Psoas muscle (tissue), 8 donors: ENCODE results near the gene ADA. TPM values are rescaled to one million over a fixed set of nuclear protein-coding genes. Genes with fewer than 3 reads are reported as not detected.

Experiments used
- ATAC-seq, 4 donors: fragments of 200-7000 bp; cut with Tn5 transposase; one replicate each; pipeline ENCODE4 v1.9.1; 2020; ENCODE audit warnings: moderate library complexity in 3 of 4, mild to moderate bottlenecking in 2 of 4
- DNase-seq, 2 donors: peaks; one replicate each; pipeline ENCODE4 v3.0.0-alpha.2; 2020
- H3K27ac ChIP-seq: fragments of 200-600 bp; one replicate; pipeline ENCODE4 v1.8.0; 2022
- H3K27me3 ChIP-seq, 3 donors: fragments of 200-600 bp in 1 of 3; one replicate each; pipeline versions ENCODE4 v1.6.1 to v1.8.0; 2013 to 2022; ENCODE audit warnings: low read length in 2 of 3, mild to moderate bottlenecking in 2 of 3, moderate library complexity in 1 of 3; ENCODE audit not compliant: insufficient read depth in 3 of 3
- H3K36me3 ChIP-seq, 2 donors: fragments of 200-600 bp in 1 of 2; one replicate each; pipeline versions ENCODE4 v1.6.1 to v1.8.0; 2013 to 2022; ENCODE audit warnings: low read depth in 1 of 2, mild to moderate bottlenecking in 1 of 2, moderate library complexity in 1 of 2; ENCODE audit not compliant: insufficient read depth in 1 of 2
- H3K4me1 ChIP-seq: fragments of 200-600 bp; one replicate; pipeline ENCODE4 v1.8.0; 2022
- H3K4me3 ChIP-seq: fragments of 200-600 bp; one replicate; pipeline ENCODE4 v1.8.0; 2022; ENCODE audit warnings: mild to moderate bottlenecking
- H3K9me3 ChIP-seq: fragments of 200-600 bp; one replicate; pipeline ENCODE4 v1.8.0; 2022
- WGBS, 3 donors: extraction: QIAGEN DNeasy Blood & Tissue Kit; methylation state at CpG; one replicate each; pipeline versions ENCODE4 v1.1.6 to v1.1.7; 2013; 5-methylcytosine and 5-hydroxymethylcytosine counted together
- intact Hi-C, 2 donors: fragments of 100-400 bp; cut with DNase I; formaldehyde crosslinking; loops; one replicate each; pipeline versions ENCODE4 v1.11.0 to v1.14.2; 2022
- polyA plus RNA-seq, 3 donors: library from polyadenylated mRNA; stranded (reverse); fragments of 200-250 nt; gene quantifications; one replicate each; pipeline ENCODE4 v1.2.3, GENCODE V29; 2013
- total RNA-seq, 4 donors: library from RNA; stranded (reverse); fragmentation: NEBNext Ultra II Directional in 2 of 4; extraction: Animal tissue kit (Norgen Biotek cat#: 25700) in 2 of 4; gene quantifications; one replicate each; pipeline versions ENCODE4 v1.2.1 to v1.2.4, GENCODE V29; 2021 to 2023
- TF ChIP-seq, protein P1 (sequence below): fragments of 200-600 bp; IDR thresholded peaks from one replicate; pipeline ENCODE4 v1.8.0; 2022; ENCODE audit warnings: antibody characterized with exemption
- donor health status: healthy with polysubstance abuse.
- donor health status: DM: no; HTN: no; CAD: no; lungs with moderate emphysema.
- donor health status: Bipolar disorder and iron deficiency.
- donor health status: healthy.
- donor health status: DM: yes; HTN: yes; CAD: no.
- donor health status: DM: no; HTN: no; CAD: no.
- donor health status: DM: no; HTN: no; CAD: no.
- donor health status: DM: yes; HTN: yes; CAD: no.

ADA gene
- total and polyA plus RNA-seq, 7 donors: 3.3 to 5.8 (median 4.2) TPM

DNA sequence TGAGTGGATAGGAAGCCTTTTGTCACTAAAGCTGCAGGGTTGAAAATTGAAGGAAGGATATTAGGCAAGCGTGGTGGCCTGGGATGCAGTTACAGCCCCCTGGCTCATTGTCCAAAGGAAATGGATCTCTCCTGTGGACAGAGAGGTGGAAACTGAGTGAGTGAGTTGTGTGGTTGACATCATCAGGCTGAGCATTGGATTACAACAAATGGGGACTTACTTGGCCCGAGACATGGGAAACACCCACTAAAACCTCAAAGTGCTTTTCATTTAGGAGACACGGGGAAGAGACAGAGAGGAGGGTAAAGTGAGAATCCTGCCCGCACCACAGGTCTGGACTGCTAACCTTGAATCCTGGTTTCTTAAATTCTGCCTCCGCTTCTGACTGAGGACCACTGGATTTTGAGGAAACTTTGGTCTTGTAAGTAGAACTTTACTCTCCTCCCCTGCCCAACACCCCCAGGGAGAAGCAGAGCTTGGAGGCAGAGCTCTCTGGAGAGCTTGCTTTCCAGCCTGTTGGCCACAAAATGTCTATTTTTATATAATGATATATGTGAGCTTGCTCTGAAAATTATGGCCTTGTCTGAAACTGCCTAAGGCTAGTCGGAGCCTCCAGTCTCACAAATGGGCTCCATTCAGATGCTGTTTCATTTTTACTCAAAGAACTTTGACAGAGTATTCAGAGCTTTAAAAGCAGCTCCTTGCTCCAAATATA lies 69.0 kb downstream of the ADA start, which contains the start of gene PKIG:
TSS of gene PKIG (plus strand) at position 269 of the 715 bp plus-strand sequence. CDS start 31,978 bp downstream, outside the sequence.
- peaks cover 62% of the 10 kb centered on the region for H3K4me1 ChIP-seq
- TF ChIP-seq, protein P1, sequence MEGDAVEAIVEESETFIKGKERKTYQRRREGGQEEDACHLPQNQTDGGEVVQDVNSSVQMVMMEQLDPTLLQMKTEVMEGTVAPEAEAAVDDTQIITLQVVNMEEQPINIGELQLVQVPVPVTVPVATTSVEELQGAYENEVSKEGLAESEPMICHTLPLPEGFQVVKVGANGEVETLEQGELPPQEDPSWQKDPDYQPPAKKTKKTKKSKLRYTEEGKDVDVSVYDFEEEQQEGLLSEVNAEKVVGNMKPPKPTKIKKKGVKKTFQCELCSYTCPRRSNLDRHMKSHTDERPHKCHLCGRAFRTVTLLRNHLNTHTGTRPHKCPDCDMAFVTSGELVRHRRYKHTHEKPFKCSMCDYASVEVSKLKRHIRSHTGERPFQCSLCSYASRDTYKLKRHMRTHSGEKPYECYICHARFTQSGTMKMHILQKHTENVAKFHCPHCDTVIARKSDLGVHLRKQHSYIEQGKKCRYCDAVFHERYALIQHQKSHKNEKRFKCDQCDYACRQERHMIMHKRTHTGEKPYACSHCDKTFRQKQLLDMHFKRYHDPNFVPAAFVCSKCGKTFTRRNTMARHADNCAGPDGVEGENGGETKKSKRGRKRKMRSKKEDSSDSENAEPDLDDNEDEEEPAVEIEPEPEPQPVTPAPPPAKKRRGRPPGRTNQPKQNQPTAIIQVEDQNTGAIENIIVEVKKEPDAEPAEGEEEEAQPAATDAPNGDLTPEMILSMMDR: no peak
- peak; percentile 65 to 78 for DNase-seq
- peak within 1 kb of the TSS; percentile 96 for H3K27ac ChIP-seq
- intact Hi-C loops: loop anchor here in 1 of 2 donors (5.0 kb wide), 1 partner anchor 60 kb away; the partner anchor contains the start of gene SERINC3
- peaks cover 0 to 14% of the 10 kb centered on the region in 2 donors for H3K36me3 ChIP-seq
- WGBS, 3 donors: 4 to 11% (median 9%) methylated on average over 6 of the region's 6 CpGs
- peak; percentile 86 to 90 (median 88) for ATAC-seq
- H3K9me3 ChIP-seq: no peaks in the 10 kb centered on the region
- peak within 1 kb of the TSS; percentile 88 for H3K4me3 ChIP-seq
- H3K27me3 ChIP-seq: no peaks in the 10 kb centered on the region

DNA sequence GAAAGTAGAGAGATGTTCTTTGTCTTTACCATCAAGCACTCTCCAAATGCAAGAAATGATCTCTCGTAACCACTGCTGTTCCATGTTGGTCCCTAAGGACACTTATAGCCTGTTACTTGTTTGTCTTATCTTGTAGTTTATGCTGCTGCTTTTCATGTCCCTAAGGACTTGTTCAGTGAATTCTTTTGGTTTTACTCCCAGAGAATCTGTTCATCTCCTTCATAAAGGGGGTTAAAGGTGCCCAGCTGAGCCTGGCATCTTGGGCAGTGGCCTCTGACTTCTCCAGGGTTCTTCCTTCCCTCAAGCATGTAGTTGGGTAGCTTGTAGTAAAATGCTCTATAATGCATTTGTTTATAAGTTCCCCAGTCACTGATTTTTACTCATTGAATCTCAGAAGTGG lies 70.0 kb downstream of the ADA start:
- Histone ChIP-seq H3K36me3 (peaks cover 0 to 5% of the 10 kb centered on the region in 2 donors), H3K4me3 (peak overlapping the region; percentile 88), H3K4me1 (peaks cover 62% of the 10 kb centered on the region), H3K9me3 (no peaks in the 10 kb centered on the region), H3K27ac (peak overlapping the region; percentile 96), H3K27me3 (no peaks in the 10 kb centered on the region)
- intact Hi-C loops: loop anchor here in 1 of 2 donors (5.0 kb wide), 1 partner anchor 59 kb away; the partner anchor contains the start of gene SERINC3
- TF ChIP-seq, protein P1: no peak
- WGBS, 3 donors: 65 to 71% (median 69%) methylated on average over 1 of the region's 1 CpG
- DNase-seq (no peak), ATAC-seq (no peak)

DNA sequence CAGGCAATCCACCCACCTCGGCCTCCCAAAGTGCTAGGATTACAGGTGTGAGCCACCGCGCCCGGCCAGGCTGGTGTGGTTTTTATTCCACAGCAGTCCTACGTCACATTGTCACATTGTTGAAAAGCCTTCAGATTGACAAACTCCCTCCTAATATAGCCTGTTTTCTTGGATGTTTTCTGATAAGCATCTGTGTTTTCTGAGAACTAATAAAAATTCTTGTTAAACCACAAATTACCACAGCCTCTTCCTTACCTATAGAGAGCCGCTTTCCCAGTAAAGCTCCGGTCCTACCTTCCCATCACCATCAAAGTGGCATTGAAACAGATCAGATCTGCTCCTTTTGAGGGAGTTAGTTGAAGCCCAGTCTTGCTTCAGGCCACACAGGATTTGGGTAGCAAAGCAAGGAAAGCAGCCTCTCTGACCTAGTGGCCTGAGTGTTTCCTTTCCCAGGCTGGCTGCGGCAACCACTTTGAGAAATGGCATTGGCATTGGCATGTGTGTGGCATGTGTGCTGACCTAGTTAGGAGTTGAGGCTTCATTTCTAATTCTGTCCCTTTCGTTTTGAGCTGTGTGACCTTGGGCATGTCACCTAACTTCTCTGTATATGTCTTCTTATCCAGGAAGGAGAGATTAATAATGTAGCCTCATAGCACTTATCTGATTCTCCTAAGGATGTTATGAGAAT lies 70.8 kb downstream of the ADA start:
- Histone ChIP-seq H3K4me3 (no peak overlapping the region), H3K36me3 (no peaks in the 10 kb centered on the region), H3K4me1 (peaks cover 59% of the 10 kb centered on the region), H3K9me3 (no peaks in the 10 kb centered on the region), H3K27me3 (no peaks in the 10 kb centered on the region), H3K27ac (peak overlapping the region; percentile 96)
- 61 to 74% (median 67%) methylated on average over 9 of the region's 9 CpGs for WGBS, 3 donors
- DNase-seq (peak; percentile 36 to 63), ATAC-seq (peak; percentile 57 to 71 (median 65))
- TF ChIP-seq, protein P1: no peak
- intact Hi-C loops: loop anchor here in 1 of 2 donors (5.0 kb wide), 1 partner anchor 58 kb away; the partner anchor contains the start of gene SERINC3

DNA sequence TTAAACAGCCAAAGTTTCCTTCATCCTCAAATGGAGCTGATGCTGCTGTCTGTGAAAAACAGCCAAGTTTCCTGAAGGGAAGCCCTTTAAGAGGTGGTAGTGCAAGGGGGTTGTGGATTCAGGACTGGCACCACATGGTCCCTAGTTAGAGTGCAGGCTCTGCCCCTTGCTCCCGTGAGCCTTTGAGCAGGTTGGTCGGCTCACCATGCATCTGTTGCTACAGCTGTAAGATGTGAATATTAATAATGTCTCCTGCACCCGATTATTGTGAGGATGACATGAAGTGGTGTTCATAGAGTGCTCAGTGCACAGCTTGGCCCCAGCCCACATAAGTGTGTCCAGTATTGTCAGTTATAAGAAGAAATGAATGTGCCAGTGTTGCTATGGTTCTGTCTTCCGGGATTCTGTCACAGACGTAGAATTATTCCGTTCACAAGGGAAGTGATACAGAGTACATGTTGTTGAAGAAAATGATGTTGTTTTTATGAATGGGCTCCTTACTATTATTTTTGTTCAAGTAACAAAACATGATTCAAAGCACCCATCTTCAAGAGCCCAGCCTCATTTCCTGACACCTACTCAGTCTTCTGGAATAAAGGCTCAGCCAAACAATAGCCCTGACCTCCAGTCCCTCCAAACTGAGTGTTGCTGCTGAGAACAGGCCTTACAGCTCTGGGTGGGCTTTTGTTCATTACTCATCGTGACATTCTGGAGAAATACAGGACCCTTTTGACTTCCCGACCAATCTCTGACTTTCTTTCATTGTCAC lies 72.0 kb downstream of the ADA start:
- intact Hi-C loops: loop anchor here (5.0 kb wide), 2 partner anchors 33 to 57 kb away; partner anchors contain the start of gene SERINC3 (in 1 of the 2)
- DNase-seq (no peak), ATAC-seq (no peak)
- Histone ChIP-seq H3K27me3 (no peaks in the 10 kb centered on the region), H3K27ac (peak overlapping the region; percentile 96), H3K36me3 (no peaks in the 10 kb centered on the region), H3K4me1 (peaks cover 46% of the 10 kb centered on the region), H3K9me3 (no peaks in the 10 kb centered on the region), H3K4me3 (no peak overlapping the region)
- TF ChIP-seq, protein P1: no peak
- WGBS, 3 donors: 62 to 70% (median 67%) methylated on average over 8 of the region's 8 CpGs
